ENCODE data around the gene RALBP1.

Gene RALBP1

DNA sequence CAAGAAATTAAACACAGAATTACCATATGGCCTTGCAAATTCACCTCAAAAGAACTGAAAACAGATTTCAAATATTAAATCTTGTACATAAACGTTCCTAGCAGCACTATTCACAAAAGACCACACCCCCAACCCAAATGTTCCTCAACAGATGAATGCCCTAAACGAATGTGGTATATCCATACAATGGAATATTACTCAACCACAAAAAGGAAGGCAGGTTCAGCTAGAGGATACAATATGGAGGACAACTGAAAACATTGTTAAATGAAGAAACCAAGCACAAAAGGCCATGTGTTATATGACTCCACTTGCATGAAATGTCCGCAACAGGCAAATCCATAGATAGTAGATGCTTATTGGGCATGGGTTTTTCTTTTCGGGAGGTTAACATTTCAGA is 77.3 kb downstream of the RALBP1 start:
- no peak for FAIRE-seq

DNA sequence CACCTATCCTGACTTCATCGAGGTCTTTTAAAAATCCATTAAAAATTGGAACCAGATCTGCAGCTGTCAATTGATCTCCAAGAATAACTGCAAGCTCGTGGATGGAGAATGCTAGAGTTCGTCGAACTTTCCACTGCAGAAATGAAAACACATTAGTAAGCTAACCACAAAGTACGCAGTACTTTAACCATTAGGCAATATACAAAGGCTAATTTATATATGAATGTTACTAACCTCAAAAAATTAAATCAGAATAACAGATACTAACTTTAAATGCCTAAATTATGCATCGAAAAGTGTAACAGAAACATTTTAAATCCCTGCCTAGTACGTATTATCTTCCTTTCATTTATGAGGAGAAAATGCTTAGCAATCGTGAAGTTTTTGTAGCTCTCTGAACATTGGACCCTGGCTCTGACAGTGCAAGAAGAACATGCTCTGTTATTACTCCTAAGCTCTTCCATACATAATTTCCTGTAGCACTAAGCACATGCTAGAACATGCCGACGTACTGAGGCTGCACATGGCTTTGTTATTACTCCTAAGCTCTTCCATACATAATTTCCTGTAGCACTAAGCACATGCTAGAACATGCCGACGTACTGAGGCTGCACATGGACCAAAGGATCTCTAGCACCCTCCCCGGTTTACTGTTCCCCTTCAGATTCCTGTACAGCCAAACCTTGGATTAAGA is 82.1 kb downstream of the RALBP1 start:
- FAIRE-seq = no peak

GRCh38 chr18:9558387-9559064 is 83.2 kb downstream of the RALBP1 start:
- no peak for FAIRE-seq

GRCh38 chr18:9559253-9559652 is 83.9 kb downstream of the RALBP1 start:
- FAIRE-seq = no peak

DNA sequence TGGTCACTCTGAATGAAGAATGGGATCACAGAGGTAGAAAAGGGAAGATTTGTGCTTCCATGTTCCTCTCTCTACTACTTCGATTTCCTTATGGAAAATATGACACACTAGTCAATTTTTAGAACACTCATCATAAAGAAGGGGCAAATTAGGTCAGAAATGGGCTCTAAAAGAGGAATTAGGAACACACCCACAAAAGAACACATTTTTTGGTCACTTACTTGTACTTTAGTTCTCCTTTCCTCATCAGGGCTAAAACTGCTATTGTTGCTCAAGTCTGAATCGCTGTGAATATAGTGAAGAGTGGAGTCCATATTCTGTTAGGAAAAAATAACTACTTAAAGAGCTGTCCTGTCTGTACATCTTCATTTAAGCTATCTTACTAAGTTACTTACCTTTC is 86.4 kb downstream of the RALBP1 start:
- FAIRE-seq = no peak

GRCh38 chr18:9562584-9562983 is 87.3 kb downstream of the RALBP1 start:
- FAIRE-seq = no peak

GRCh38 chr18:9563331-9563730 is 88.0 kb downstream of the RALBP1 start:
- no peak for FAIRE-seq

DNA sequence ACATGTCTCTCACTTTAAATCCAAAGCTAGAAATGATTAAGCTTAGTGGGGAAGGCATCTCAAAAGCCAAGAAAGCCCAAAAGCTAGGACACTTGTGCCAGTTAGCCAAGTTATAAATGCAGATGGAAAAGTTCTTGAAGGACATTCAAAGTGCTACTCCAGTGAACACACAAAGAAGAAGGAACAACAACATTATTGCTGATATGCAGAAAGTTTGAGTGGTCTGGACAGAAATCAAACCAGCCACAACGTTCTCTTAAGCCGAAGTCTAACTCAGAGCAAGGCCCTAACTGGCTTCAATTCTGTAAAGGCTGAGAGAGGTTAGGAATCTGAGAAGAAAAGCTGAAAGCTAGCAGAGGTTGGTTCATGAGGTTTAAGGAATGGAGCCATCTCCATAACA is 90.1 kb downstream of the RALBP1 start:
- no peak for FAIRE-seq

GRCh38 chr18:9568186-9568585 is 92.9 kb downstream of the RALBP1 start:
- FAIRE-seq = no peak

GRCh38 chr18:9569178-9569577 is 93.9 kb downstream of the RALBP1 start:
- FAIRE-seq = no peak

DNA sequence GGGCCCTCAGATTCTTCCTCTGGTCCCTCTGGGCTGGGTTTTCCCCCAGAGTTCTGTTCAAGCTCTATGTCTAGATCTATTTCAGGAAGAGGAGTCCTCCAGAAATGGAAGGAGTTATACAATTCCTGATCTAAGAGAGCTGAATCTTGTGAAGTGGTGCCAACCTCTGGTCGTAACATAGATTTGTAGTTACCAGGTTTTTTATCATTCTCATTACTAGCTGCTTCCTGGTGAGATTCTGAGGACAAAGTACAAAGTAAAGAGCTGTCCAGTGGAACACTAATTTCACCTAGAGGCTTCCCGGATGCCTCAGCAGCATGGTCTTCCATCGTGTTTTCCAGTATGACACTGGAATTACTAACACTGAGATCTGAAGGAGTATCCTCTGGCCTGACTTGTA is 94.9 kb downstream of the RALBP1 start:
- FAIRE-seq = no peak

DNA sequence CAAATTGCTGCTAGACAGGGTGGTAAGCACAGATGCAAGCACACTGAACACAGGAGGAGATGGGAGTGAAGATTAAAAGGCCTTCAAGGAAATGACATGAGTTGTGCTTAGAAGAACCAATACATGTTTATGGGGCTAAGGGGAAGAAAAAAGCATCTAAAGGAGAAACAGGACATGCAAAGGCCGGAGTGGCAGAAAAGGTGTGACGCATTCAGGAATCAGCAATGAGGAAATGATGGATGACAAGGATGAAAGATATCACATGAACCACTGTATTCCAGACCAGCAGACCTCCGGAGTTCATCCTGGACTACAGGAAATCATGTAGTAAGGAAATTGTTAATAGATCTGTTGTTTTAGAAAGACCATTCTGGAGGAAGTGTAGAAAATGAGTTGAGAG is 96.2 kb downstream of the RALBP1 start:
- no peak for FAIRE-seq

- FAIRE-seq = no peak
Measured at GRCh38 chr18:9574473-9575115, 99.3 kb downstream of the RALBP1 start.

GRCh38 chr18:9575558-9575957 is 100.2 kb downstream of the RALBP1 start:
- peak; percentile 81 for FAIRE-seq

DNA sequence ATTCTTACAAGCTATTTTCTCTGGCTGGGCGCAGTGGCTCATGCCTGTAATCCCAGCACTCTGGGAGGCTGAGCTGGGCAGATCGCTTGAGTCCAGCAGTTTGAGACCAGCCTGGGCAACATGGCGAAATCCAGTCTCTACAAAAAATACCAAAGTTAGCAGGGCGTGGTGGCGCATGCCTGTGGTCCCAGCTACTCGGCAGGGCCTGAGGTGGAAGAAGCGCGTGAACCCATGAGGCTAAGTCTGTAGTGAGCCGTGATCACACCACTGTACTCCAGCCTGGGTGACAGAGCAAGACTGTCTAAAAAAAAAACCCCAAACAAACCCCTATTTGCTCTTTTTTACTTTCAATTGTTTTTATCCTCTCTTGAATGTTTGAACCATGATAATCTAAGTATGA is 102.0 kb downstream of the RALBP1 start:
- no peak for FAIRE-seq

DNA sequence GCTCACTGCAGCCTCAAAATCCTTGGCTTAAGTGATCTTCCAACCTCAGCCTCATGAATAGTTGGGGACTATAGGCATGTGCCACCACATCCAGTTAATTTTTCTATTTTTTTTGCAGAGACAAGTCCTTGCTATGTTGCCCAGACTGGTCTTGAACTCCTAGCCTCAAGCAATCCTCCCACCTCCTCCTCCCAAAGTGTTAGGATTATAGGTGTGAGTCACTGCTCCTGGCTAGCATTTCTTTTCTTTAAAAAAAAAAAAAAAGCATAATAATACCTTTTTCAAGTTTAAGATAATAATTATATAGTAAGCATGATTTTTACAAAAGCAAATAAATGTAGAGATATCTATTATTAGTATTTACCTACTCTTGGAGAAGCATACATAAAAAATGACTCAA is 103.0 kb downstream of the RALBP1 start:
- no peak for FAIRE-seq

DNA sequence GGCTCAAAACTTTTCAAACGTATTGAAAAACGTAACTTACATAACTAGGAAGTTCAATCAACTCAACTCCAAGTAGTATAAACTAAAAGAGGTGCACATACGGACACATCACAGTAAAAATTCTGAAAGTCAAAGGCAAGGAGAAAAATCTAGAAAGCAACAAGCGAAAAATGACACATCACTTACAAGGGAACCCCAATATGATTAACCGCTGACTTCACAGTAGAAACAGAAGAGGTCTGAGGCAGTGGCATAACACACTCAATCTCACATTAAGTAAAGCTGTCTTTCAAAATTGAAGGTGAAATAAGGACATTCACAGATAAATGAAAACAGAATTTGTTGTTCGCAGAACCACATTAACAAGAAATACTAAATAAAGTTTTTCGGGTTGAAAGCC is 106.4 kb downstream of the RALBP1 start:
- no peak for FAIRE-seq

GRCh38 chr18:9586814-9587213 is 111.5 kb downstream of the RALBP1 start:
- no peak for FAIRE-seq
